H54 (cell line): ENCODE measurements around the gene CXCL12.

Experiments used
- DNase-seq: peaks from one replicate; pipeline ENCODE4 v3.0.0; 2011; ENCODE audit warnings: low spot score, mixed read lengths; ENCODE audit not compliant: insufficient read length
- FAIRE-seq: peaks from 3 replicates; lab custom pipeline; 2011; peaks lifted over from hg19 to GRCh38; lab: Jason Lieb, UNC
- POLR2A ChIP-seq: IDR thresholded peaks from 2 replicates; pipeline ENCODE4 v1.6.1; 2011; ENCODE audit warnings: low read depth, mild to moderate bottlenecking, low read length

Gene CXCL12

GRCh38 chr10:44370731-44371248 lies 14.1 kb downstream of the CXCL12 start:
- DNase-seq, result no peak
- no peak for FAIRE-seq

GRCh38 chr10:44369854-44370253 lies 15.0 kb downstream of the CXCL12 start:
- no peak for FAIRE-seq
- no peak for DNase-seq
- no peak for TF ChIP-seq POLR2A

More at GRCh38 chr10:44370731-44371248, 14.1 kb downstream of the CXCL12 start:
- no peak for TF ChIP-seq POLR2A

- FAIRE-seq (no peak), DNase-seq (no peak)
- TF ChIP-seq POLR2A, result no peak
These were observed 15.6 kb downstream of the CXCL12 start for GRCh38 chr10:44369296-44369695.

- no peak for DNase-seq
These were observed 16.3 kb downstream of the CXCL12 start for GRCh38 chr10:44368637-44369036.

GRCh38 chr10:44366941-44367630 lies 17.8 kb downstream of the CXCL12 start:
- FAIRE-seq (no peak), DNase-seq (no peak)
- no peak for TF ChIP-seq POLR2A

More at GRCh38 chr10:44368637-44369036, 16.3 kb downstream of the CXCL12 start:
- no peak for TF ChIP-seq POLR2A
- no peak for FAIRE-seq

- DNase-seq (no peak), FAIRE-seq (no peak)
- no peak for TF ChIP-seq POLR2A
These were observed 20.3 kb downstream of the CXCL12 start for GRCh38 chr10:44364566-44364965.

- DNase-seq, result no peak
- no peak for FAIRE-seq
- TF ChIP-seq POLR2A, result no peak
These were observed 21.2 kb downstream of the CXCL12 start for GRCh38 chr10:44363716-44364115.

GRCh38 chr10:44362866-44363711 lies 21.8 kb downstream of the CXCL12 start:
- no peak for TF ChIP-seq POLR2A
- DNase-seq (no peak), FAIRE-seq (no peak)

- FAIRE-seq (no peak), DNase-seq (no peak)
- no peak for TF ChIP-seq POLR2A
These were observed 23.8 kb downstream of the CXCL12 start for GRCh38 chr10:44361109-44361508.

GRCh38 chr10:44358080-44358771 lies 26.7 kb downstream of the CXCL12 start:
- DNase-seq, result no peak
- no peak for TF ChIP-seq POLR2A
- no peak for FAIRE-seq

GRCh38 chr10:44357023-44357540 lies 27.8 kb downstream of the CXCL12 start:
- FAIRE-seq (no peak), DNase-seq (no peak)
- TF ChIP-seq POLR2A, result no peak

- no peak for DNase-seq
- no peak for TF ChIP-seq POLR2A
- FAIRE-seq, result no peak
These were observed 28.5 kb downstream of the CXCL12 start for GRCh38 chr10:44356139-44357022.

- no peak for TF ChIP-seq POLR2A
- no peak for DNase-seq
- no peak for FAIRE-seq
These were observed 29.3 kb downstream of the CXCL12 start for GRCh38 chr10:44355630-44356029.
